SK-N-SH (cell line): Measurements from ENCODE around the gene NBDY. TPM values are rescaled to one million over a fixed set of nuclear protein-coding genes. Genes with fewer than 3 reads are reported as not detected.

Source experiments
- CTCF ChIA-PET: fragments of 300-600, 350-600 bp; formaldehyde crosslinking; extraction: SDS; loops from one replicate; lab custom pipeline; 2021; lab: Yijun Ruan, JAX
- POLR2A ChIA-PET: fragments of 350-600 bp; sonication (Branson Sonifier 250); formaldehyde crosslinking; extraction: SDS; loops from one replicate; lab custom pipeline; 2020; ENCODE audit warnings: antibody characterized with exemption, inconsistent platforms; lab: Yijun Ruan, JAX
- DNase-seq: peaks from one replicate; pipeline ENCODE4 v3.0.0; 2012
- H2AFZ ChIP-seq: fragments of 200-600 bp; sonication (generic); 2 replicates; pipeline ENCODE4 v1.8.1; 2016; ENCODE audit warnings: antibody characterized with exemption, mild to moderate bottlenecking, low read depth
- H3F3A ChIP-seq: fragments of 200-600 bp; sonication (generic); replicated peaks from 2 replicates; pipeline ENCODE3; 2016; ENCODE audit warnings: antibody characterized with exemption, mild to moderate bottlenecking; ENCODE audit not compliant: insufficient read depth
- H3K27ac ChIP-seq, 2 experiments: fragments of 200-500 bp in 1 of 2; fragments of 200-600 bp in 1 of 2; sonication (Bioruptor generic) in 1 of 2; sonication (generic), shearing (Covaris generic) in 1 of 2; 2 replicates each; pipeline versions ENCODE4 v1.5.1 to v1.6.1; 2014 to 2016; ENCODE audit warnings: low read depth in 2 of 2, inconsistent platforms in 1 of 2, low read length in 1 of 2, mild to moderate bottlenecking in 1 of 2, mixed read lengths in 1 of 2
- H3K27me3 ChIP-seq: fragments of 200-600 bp; sonication (generic), shearing (Covaris generic); 2 replicates; pipeline ENCODE4 v1.6.1; 2016; ENCODE audit warnings: mixed run types; ENCODE audit not compliant: insufficient read depth
- H3K36me3 ChIP-seq, 2 experiments: fragments of 200-500 bp in 1 of 2; fragments of 200-600 bp in 1 of 2; sonication (Bioruptor generic) in 1 of 2; sonication (generic) in 1 of 2; replicated peaks in 1 of 2; 2 replicates each; pipeline versions ENCODE3 to v1.5.1; 2014 to 2016; ENCODE audit warnings: low read length in 1 of 2, mild to moderate bottlenecking in 1 of 2; ENCODE audit not compliant: insufficient read depth in 2 of 2, control insufficient read depth in 1 of 2
- H3K4me1 ChIP-seq, 2 experiments: fragments of 200-500 bp in 1 of 2; fragments of 200-600 bp in 1 of 2; sonication (Bioruptor generic) in 1 of 2; sonication (generic), shearing (Covaris generic) in 1 of 2; 2 replicates each; pipeline versions ENCODE4 v1.5.1 to v1.6.1; 2014 to 2016; ENCODE audit warnings: low read depth in 1 of 2, low read length in 1 of 2, mixed run types in 1 of 2; ENCODE audit not compliant: insufficient read depth in 2 of 2, control insufficient read depth in 1 of 2
- H3K4me2 ChIP-seq: fragments of 200-600 bp; sonication (generic), shearing (Covaris generic); 2 replicates; pipeline ENCODE4 v1.6.1; 2017; ENCODE audit warnings: mixed run types
- H3K4me3 ChIP-seq, 2 experiments: fragments of 200-500 bp in 1 of 2; fragments of 200-600 bp in 1 of 2; sonication (Bioruptor generic) in 1 of 2; sonication (generic), shearing (Covaris generic) in 1 of 2; 2 replicates each; pipeline versions ENCODE4 v1.5.1 to v1.8.1; 2014 to 2016; ENCODE audit warnings: low read depth in 2 of 2, inconsistent platforms in 1 of 2, low read length in 1 of 2, mild to moderate bottlenecking in 1 of 2, mixed read lengths in 1 of 2, moderate library complexity in 1 of 2
- H3K79me2 ChIP-seq: fragments of 200-600 bp; sonication (generic); 2 replicates; pipeline ENCODE4 v1.8.1; 2017; ENCODE audit warnings: mild to moderate bottlenecking; ENCODE audit not compliant: insufficient read depth
- H3K9ac ChIP-seq: fragments of 200-600 bp; sonication (generic); 2 replicates; pipeline ENCODE4 v1.6.1; 2017; ENCODE audit warnings: mixed run types
- H3K9me2 ChIP-seq: fragments of 200-600 bp; sonication (generic); 2 replicates; pipeline ENCODE4 v1.6.1; 2017; ENCODE audit warnings: mixed run types
- H3K9me3 ChIP-seq: fragments of 200-600 bp; sonication (generic); 2 replicates; pipeline ENCODE4 v1.6.1; 2017; ENCODE audit warnings: mixed run types, mild to moderate bottlenecking, moderate library complexity
- H4K20me1 ChIP-seq: fragments of 200-600 bp; sonication (generic); 2 replicates; pipeline ENCODE4 v1.6.1; 2017; ENCODE audit warnings: mild to moderate bottlenecking, mixed run types; ENCODE audit not compliant: insufficient read depth
- CTCF ChIP-seq: fragments of 200-600 bp; sonication (generic); IDR thresholded peaks from 2 replicates; pipeline ENCODE4 v1.6.1; 2017; ENCODE audit warnings: antibody characterized with exemption, mild to moderate bottlenecking, moderate library complexity
- ELF1 ChIP-seq: IDR thresholded peaks from 2 replicates; pipeline ENCODE4 v1.4.0; 2012
- FOXM1 ChIP-seq: IDR thresholded peaks from 2 replicates; pipeline ENCODE4 v1.4.0; 2012; ENCODE audit warnings: low read depth, mild to moderate bottlenecking
- GATA2 ChIP-seq: sonication (generic); formaldehyde crosslinking; IDR thresholded peaks from 2 replicates; pipeline ENCODE4 v1.5.0; 2020; ENCODE audit warnings: mild to moderate bottlenecking, missing genetic modification reagents
- MAX ChIP-seq: IDR thresholded peaks from 2 replicates; pipeline ENCODE4 v1.4.0; 2012; ENCODE audit warnings: low read depth
- MEF2A ChIP-seq: IDR thresholded peaks from 2 replicates; pipeline ENCODE4 v1.4.0; 2012; ENCODE audit warnings: low read depth, borderline replicate concordance
- NFIC ChIP-seq: IDR thresholded peaks from 2 replicates; pipeline ENCODE4 v1.4.0; 2012; ENCODE audit warnings: borderline replicate concordance
- RAD21 ChIP-seq: IDR thresholded peaks from 2 replicates; pipeline ENCODE4 v1.6.1; 2012; ENCODE audit warnings: mild to moderate bottlenecking, low read length
- TAF1 ChIP-seq: IDR thresholded peaks from 2 replicates; pipeline ENCODE4 v1.6.1; 2012; ENCODE audit warnings: low read depth, mild to moderate bottlenecking, low read length, moderate library complexity, borderline replicate concordance
- WGBS: methylation state at CpG from one replicate; pipeline ENCODE4 v1.1.6; 2017; ENCODE audit warnings: low lambda C conversion rate; 5-methylcytosine and 5-hydroxymethylcytosine counted together
- polyA plus RNA-seq, 3 experiments: library from polyadenylated mRNA; depleted of rRNA; stranded (reverse); fragments of >200 nt; gene quantifications; 2 replicates each; pipeline ENCODE4 v1.2.3, GENCODE V29; 2012

Gene NBDY
- polyA plus RNA-seq, 1 of the 3 experiments (the other 2 are of a cell fraction): 68.2 TPM

GRCh38 chrX:56787734-56788152 is 58.7 kb downstream of the NBDY start:
- H3K79me2 ChIP-seq: no peaks in the 10 kb centered on the region
- no peaks in the 10 kb centered on the region for H4K20me1 ChIP-seq
- no peak overlapping the region for H3K4me3 ChIP-seq
- no peaks in the 10 kb centered on the region for H3K36me3 ChIP-seq
- POLR2A ChIA-PET: no interaction called here
- no peaks in the 10 kb centered on the region for H3K27me3 ChIP-seq
- WGBS: 98% methylated on average over 5 of the region's 5 CpGs
- CTCF ChIA-PET: interaction anchor here (0.6 to 1.5 kb wide), 3 partner anchors 21 to 611 kb away, joined by 3 to 5 read pairs (median 3); no protein-coding TSS in a partner anchor
- H3K9me3 ChIP-seq: no peaks in the 10 kb centered on the region
- no peaks in the 10 kb centered on the region for H3F3A ChIP-seq
- no peak overlapping the region for H2AFZ ChIP-seq
- no peak for TF ChIP-seq ELF1
- TF ChIP-seq MEF2A: no peak
- TF ChIP-seq NFIC: no peak
- TF ChIP-seq FOXM1: no peak
- TF ChIP-seq GATA2 (CRISPR knock-in tag): no peak
- no peak for TF ChIP-seq CTCF
- TF ChIP-seq MAX: no peak
- no peaks in the 10 kb centered on the region for H3K9me2 ChIP-seq
- peaks cover 0 to 4% of the 10 kb centered on the region in 2 experiments; a peak in 1 of 4 replicates for H3K4me1 ChIP-seq
- DNase-seq: no peak
- no peak overlapping the region for H3K27ac ChIP-seq
- H3K9ac ChIP-seq: no peak overlapping the region
- H3K4me2 ChIP-seq: no peak overlapping the region

GRCh38 chrX:56788229-56788628 is 59.2 kb downstream of the NBDY start:
- POLR2A ChIA-PET: no interaction called here

More at GRCh38 chrX:56788229-56788628, 59.2 kb downstream of the NBDY start:
- TF ChIP-seq CTCF: 0 out of 2 replicates have a peak, but pooled peaks have one; percentile 9
- TF ChIP-seq TAF1: no peak
- peak; percentile 45 for TF ChIP-seq RAD21
- Histone ChIP-seq H2AFZ (no peak overlapping the region), H3K4me3 (no peak overlapping the region), H4K20me1 (no peaks in the 10 kb centered on the region), H3K79me2 (no peaks in the 10 kb centered on the region), H3K36me3 (no peaks in the 10 kb centered on the region), H3K27ac (no peak overlapping the region), H3F3A (no peaks in the 10 kb centered on the region), H3K9me3 (no peaks in the 10 kb centered on the region), H3K4me2 (no peak overlapping the region), H3K4me1 (peaks cover 0 to 4% of the 10 kb centered on the region in 2 experiments; a peak in 1 of 4 replicates), H3K27me3 (no peaks in the 10 kb centered on the region), H3K9ac (no peak overlapping the region), H3K9me2 (no peaks in the 10 kb centered on the region)
- no peak for DNase-seq
- WGBS: 57% methylated on average over 3 of the region's 3 CpGs
- CTCF ChIA-PET: interaction anchor here (0.6 to 1.5 kb wide), 3 partner anchors 21 to 611 kb away, joined by 3 to 5 read pairs (median 3); no protein-coding TSS in a partner anchor
